PC-9 (cell line): ENCODE measurements around the gene GRK2.

Source experiments
- CTCF ChIP-seq: fragments of 200-600 bp; sonication (generic); conservative IDR thresholded peaks from 2 replicates; pipeline ENCODE4 v1.6.1; 2017; ENCODE audit warnings: mixed run types, antibody characterized with exemption, mild to moderate bottlenecking, moderate library complexity
- EZH2 ChIP-seq: fragments of 200-600 bp; sonication (generic); IDR thresholded peaks from 2 replicates; pipeline ENCODE4 v1.8.0; 2017; ENCODE audit warnings: antibody characterized with exemption, low read depth

GRCh38 chr11:67261640-67261945, 4.7 kb upstream of the GRK2 start:
- TF ChIP-seq CTCF (no peak), EZH2 (no peak)
